ENCODE measurements around the gene SPATA20.

Gene SPATA20

GRCh38 chr17:50585346-50585745 lies 38.4 kb downstream of the SPATA20 start:
- Histone ChIP-seq H3K36me3 (ENCODE audit: control insufficient read depth, insufficient read depth, low read length) (no peaks in the 10 kb centered on the region), H3K4me3 (ENCODE audit: low read depth, low read length) (no peak overlapping the region), H3K9ac (no peak overlapping the region), H3K4me1 (peaks cover 11% of the 10 kb centered on the region), H3K27ac (no peak overlapping the region), H3K79me2 (no peaks in the 10 kb centered on the region), H3K27me3 (ENCODE audit: control insufficient read depth, insufficient read depth, low read length) (no peaks in the 10 kb centered on the region), H3K4me2 (ENCODE audit: low read length) (no peak overlapping the region), H3K9me3 (ENCODE audit: control insufficient read depth, low read length) (no peaks in the 10 kb centered on the region), H2AFZ (no peak overlapping the region)
- no peak for TF ChIP-seq CTCF (IDR thresholded peaks at IDR 0.05)

GRCh38 chr17:50585891-50586290 lies 38.9 kb downstream of the SPATA20 start:
- H3K79me2 ChIP-seq: no peaks in the 10 kb centered on the region
- no peak overlapping the region for H3K4me2 ChIP-seq (ENCODE audit: low read length)
- H2AFZ ChIP-seq: no peak overlapping the region
- TF ChIP-seq CTCF (IDR thresholded peaks at IDR 0.05): no peak
- H3K4me3 ChIP-seq (ENCODE audit: low read depth, low read length): no peak overlapping the region
- no peaks in the 10 kb centered on the region for H3K9me3 ChIP-seq (ENCODE audit: control insufficient read depth, low read length)
- no peaks in the 10 kb centered on the region for H3K36me3 ChIP-seq (ENCODE audit: control insufficient read depth, insufficient read depth, low read length)
- H3K27me3 ChIP-seq (ENCODE audit: control insufficient read depth, insufficient read depth, low read length): no peaks in the 10 kb centered on the region
- no peak overlapping the region for H3K27ac ChIP-seq
- H3K9ac ChIP-seq: no peak overlapping the region
- H3K4me1 ChIP-seq: peaks cover 11% of the 10 kb centered on the region

GRCh38 chr17:50586421-50587247 lies 39.7 kb downstream of the SPATA20 start:
- H2AFZ ChIP-seq: no peak overlapping the region
- H3K4me3 ChIP-seq (ENCODE audit: low read depth, low read length): no peak overlapping the region
- H3K36me3 ChIP-seq (ENCODE audit: control insufficient read depth, insufficient read depth, low read length): no peaks in the 10 kb centered on the region
- H3K9ac ChIP-seq: no peak overlapping the region
- H3K4me2 ChIP-seq (ENCODE audit: low read length): no peak overlapping the region
- TF ChIP-seq CTCF (IDR thresholded peaks at IDR 0.05): no peak
- H3K9me3 ChIP-seq (ENCODE audit: control insufficient read depth, low read length): no peaks in the 10 kb centered on the region
- H3K27ac ChIP-seq: no peak overlapping the region
- peaks cover 11% of the 10 kb centered on the region for H3K4me1 ChIP-seq
- no peaks in the 10 kb centered on the region for H3K27me3 ChIP-seq (ENCODE audit: control insufficient read depth, insufficient read depth, low read length)
- H3K79me2 ChIP-seq: no peaks in the 10 kb centered on the region

- Histone ChIP-seq H3K9ac (no peak overlapping the region), H3K27ac (no peak overlapping the region), H3K4me3 (ENCODE audit: low read depth, low read length) (no peak overlapping the region), H3K36me3 (ENCODE audit: control insufficient read depth, insufficient read depth, low read length) (no peaks in the 10 kb centered on the region), H3K79me2 (no peaks in the 10 kb centered on the region), H2AFZ (no peak overlapping the region), H3K4me1 (peaks cover 11% of the 10 kb centered on the region), H3K27me3 (ENCODE audit: control insufficient read depth, insufficient read depth, low read length) (no peaks in the 10 kb centered on the region), H3K4me2 (ENCODE audit: low read length) (no peak overlapping the region), H3K9me3 (ENCODE audit: control insufficient read depth, low read length) (no peaks in the 10 kb centered on the region)
- no peak for TF ChIP-seq CTCF (IDR thresholded peaks at IDR 0.05)
Observed at GRCh38 chr17:50587571-50587970, 40.6 kb downstream of the SPATA20 start.

All from parathyroid adenoma (tissue), 2 donors.